Breast epithelium (tissue), 3 donors: Measurements from ENCODE around the gene BCAS1.

Source experiments
- CTCF ChIP-seq, 3 donors: fragments of 450-650 bp; IDR thresholded peaks; one replicate each; pipeline ENCODE4 v1.5.1; 2016 to 2017; ENCODE audit warnings: antibody characterized with exemption in 3 of 3, mild to moderate bottlenecking in 3 of 3, moderate library complexity in 3 of 3
- POLR2A ChIP-seq: fragments of 450-650 bp; IDR thresholded peaks from one replicate; pipeline ENCODE4 v1.6.1; 2016; ENCODE audit warnings: antibody characterized with exemption, mild to moderate bottlenecking, moderate library complexity

- TF ChIP-seq CTCF (IDR thresholded peaks at IDR 0.05) (no peak), POLR2A (no peak)
Measured at GRCh38 chr20:54106162-54106561, 35.8 kb upstream of the BCAS1 start.
